Activated CD4-positive, alpha-beta memory T cell treated with anti-CD3 and anti-CD28 coated beads, Interleukin-2, amount 10 ng/mL, durations not matched to agents 7 days and 5 days (primary cell): ENCODE measurements around the gene SLC9A5. TPM values are rescaled to one million over a fixed set of nuclear protein-coding genes. Genes with fewer than 3 reads are reported as not detected.

Experiments used
- CTCF ChIA-PET: fragments of 350-600 bp; sonication (Branson Sonifier 250); formaldehyde crosslinking; loops from one replicate; lab custom pipeline; 2021; ENCODE audit warnings: antibody characterized with exemption, inconsistent platforms; lab: Charles Lee
- POLR2A ChIA-PET: fragments of 350-600 bp; sonication (Branson Sonifier 250); formaldehyde crosslinking; loops from one replicate; lab custom pipeline; 2021; ENCODE audit warnings: antibody characterized with exemption; lab: Charles Lee
- DNase-seq: peaks from one replicate; pipeline ENCODE4 v3.0.0-alpha.2; 2020
- H3K27ac Mint-ChIP-seq: one replicate; pipeline ENCODE4 v1.8.0; 2021; ENCODE audit warnings: mild to moderate bottlenecking, mixed read lengths
- H3K27me3 Mint-ChIP-seq: one replicate; pipeline ENCODE4 v1.8.0; 2021; ENCODE audit warnings: mixed read lengths
- H3K36me3 Mint-ChIP-seq: one replicate; pipeline ENCODE4 v1.8.0; 2021; ENCODE audit warnings: low read depth, mixed read lengths
- H3K4me1 Mint-ChIP-seq: one replicate; pipeline ENCODE4 v1.8.0; 2021; ENCODE audit warnings: mixed read lengths
- H3K4me3 Mint-ChIP-seq: one replicate; pipeline ENCODE4 v1.8.0; 2021; ENCODE audit warnings: mild to moderate bottlenecking, mixed read lengths
- H3K9me3 Mint-ChIP-seq: one replicate; pipeline ENCODE4 v1.8.0; 2021; ENCODE audit warnings: mixed read lengths
- total RNA-seq, 2 experiments: library from RNA; stranded (reverse); gene quantifications; one replicate each; pipeline ENCODE4 v1.2.3, GENCODE V29; 2021

Gene SLC9A5
- total RNA-seq, 2 experiments from 2014 or later, result 2.2 to 2.8 TPM

DNA sequence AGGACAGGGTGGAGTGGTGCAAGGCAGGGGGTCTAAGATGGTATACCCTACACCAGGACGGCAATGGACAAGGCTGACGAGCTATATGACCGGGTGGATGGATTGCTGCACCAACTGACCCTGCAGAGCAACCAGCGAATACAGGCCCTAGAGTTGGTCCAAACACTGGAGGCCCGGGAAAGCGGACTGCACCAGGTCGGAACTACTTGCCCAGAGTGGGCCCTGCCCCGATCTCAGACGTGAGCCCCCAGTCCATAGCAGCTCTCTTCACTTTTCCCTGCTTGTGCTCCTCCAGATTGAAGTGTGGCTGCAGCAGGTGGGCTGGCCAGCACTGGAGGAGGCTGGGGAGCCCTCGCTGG, 33.6 kb downstream of the SLC9A5 start:
- Mint-ChIP-seq H3K27ac (no peak overlapping the region), H3K9me3 (no peaks in the 10 kb centered on the region), H3K27me3 (no peaks in the 10 kb centered on the region), H3K4me3 (no peak overlapping the region), H3K36me3 (peaks cover 4% of the 10 kb centered on the region), H3K4me1 (peaks cover 12% of the 10 kb centered on the region)
- POLR2A ChIA-PET, result interaction anchor here (0.7 kb wide), 1 partner anchor 122 kb away, joined by 3 read pairs; no protein-coding TSS in a partner anchor
- no peak for DNase-seq
- CTCF ChIA-PET, result no interaction called here

- H3K27ac Mint-ChIP-seq, result no peak overlapping the region
- ChIA-PET CTCF (no interaction called here), POLR2A (no interaction called here)
- H3K36me3 Mint-ChIP-seq, result no peaks in the 10 kb centered on the region
- H3K9me3 Mint-ChIP-seq, result no peaks in the 10 kb centered on the region
- DNase-seq, result no peak
- H3K4me3 Mint-ChIP-seq, result no peak overlapping the region
- H3K27me3 Mint-ChIP-seq, result no peaks in the 10 kb centered on the region
- H3K4me1 Mint-ChIP-seq, result peaks cover 6% of the 10 kb centered on the region
Observed at GRCh38 chr16:67283039-67283825, 34.5 kb downstream of the SLC9A5 start.

GRCh38 chr16:67283826-67284555, 35.2 kb downstream of the SLC9A5 start:
- Mint-ChIP-seq H3K4me3 (no peak overlapping the region), H3K36me3 (no peaks in the 10 kb centered on the region), H3K9me3 (no peaks in the 10 kb centered on the region), H3K27ac (no peak overlapping the region), H3K27me3 (no peaks in the 10 kb centered on the region), H3K4me1 (peaks cover 4% of the 10 kb centered on the region)
- DNase-seq, result no peak
- ChIA-PET CTCF (interaction anchor here (0.6 to 1.0 kb wide), 2 partner anchors 144 to 293 kb away, joined by 3 to 4 read pairs; no protein-coding TSS in a partner anchor), POLR2A (no interaction called here)

DNA sequence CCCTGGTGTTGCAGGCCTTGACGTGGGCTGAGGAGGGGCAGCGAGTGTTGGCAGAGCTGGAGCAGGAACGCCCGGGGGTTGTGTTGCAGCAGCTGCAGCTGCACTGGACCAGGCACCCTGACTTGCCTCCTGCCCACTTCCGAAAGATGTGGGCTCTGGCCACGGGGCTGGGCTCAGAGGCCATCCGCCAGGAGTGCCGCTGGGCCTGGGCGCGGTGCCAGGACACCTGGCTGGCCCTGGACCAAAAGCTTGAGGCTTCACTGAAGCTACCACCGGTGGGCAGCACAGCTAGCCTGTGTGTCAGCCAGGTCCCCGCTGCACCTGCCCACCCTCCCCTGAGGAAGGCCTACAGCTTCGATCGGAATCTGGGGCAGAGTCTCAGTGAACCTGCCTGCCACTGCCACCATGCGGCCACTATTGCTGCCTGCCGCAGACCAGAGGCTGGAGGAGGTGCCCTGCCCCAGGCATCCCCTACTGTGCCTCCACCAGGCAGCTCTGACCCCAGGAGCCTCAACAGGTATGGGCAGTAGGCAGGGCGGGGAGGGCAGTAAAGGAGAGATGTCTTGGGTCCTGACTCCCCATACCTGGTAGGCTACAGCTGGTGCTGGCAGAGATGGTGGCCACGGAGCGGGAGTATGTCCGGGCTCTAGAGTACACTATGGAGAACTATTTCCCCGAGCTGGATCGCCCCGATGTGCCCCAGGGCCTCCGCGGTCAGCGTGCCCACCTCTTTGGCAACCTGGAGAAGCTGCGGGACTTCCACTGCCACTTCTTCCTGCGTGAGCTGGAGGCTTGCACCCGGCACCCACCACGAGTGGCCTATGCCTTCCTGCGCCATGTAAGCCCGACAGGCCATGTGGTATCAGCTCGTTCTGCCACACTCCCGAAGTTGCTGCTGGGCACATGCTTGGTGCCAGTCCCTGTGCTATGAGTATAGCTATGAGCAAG, 36.2 kb downstream of the SLC9A5 start:
- DNase-seq, result no peak
- ChIA-PET CTCF (interaction anchor here (0.8 to 1.0 kb wide), 2 partner anchors 38 to 143 kb away, joined by 3 read pairs; partner anchors contain the start of gene FHOD1), POLR2A (interaction anchor here (1.5 kb wide), 1 partner anchor 26 kb away, joined by 3 read pairs; no protein-coding TSS in a partner anchor)
- H3K36me3 Mint-ChIP-seq, result no peaks in the 10 kb centered on the region
- no peak overlapping the region for H3K4me3 Mint-ChIP-seq
- H3K9me3 Mint-ChIP-seq, result no peaks in the 10 kb centered on the region
- no peaks in the 10 kb centered on the region for H3K27me3 Mint-ChIP-seq
- H3K27ac Mint-ChIP-seq, result no peak overlapping the region
- H3K4me1 Mint-ChIP-seq, result peaks cover 9% of the 10 kb centered on the region

GRCh38 chr16:67286441-67287235, 37.9 kb downstream of the SLC9A5 start:
- CTCF ChIA-PET, result interaction anchor here (1.0 kb wide), 1 partner anchor 25 kb away, joined by 3 read pairs; no protein-coding TSS in a partner anchor
- no peaks in the 10 kb centered on the region for H3K9me3 Mint-ChIP-seq

DNA sequence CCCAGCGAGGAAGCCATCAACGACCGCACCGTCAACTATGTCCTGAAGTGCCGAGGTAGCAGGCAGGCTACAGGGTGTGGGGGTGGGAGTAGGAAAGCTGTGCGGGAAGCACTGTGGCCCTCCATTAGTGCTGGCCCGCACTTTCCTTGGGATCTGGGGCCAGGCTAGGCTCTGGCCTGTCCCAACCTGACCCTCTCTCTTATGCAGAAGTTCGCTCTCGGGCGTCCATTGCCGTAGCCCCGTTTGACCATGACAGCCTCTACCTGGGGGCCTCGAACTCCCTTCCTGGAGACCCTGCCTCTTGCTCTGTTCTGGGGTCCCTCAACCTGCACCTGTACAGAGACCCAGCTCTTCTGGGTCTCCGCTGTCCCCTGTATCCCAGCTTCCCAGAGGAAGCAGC, 39.2 kb downstream of the SLC9A5 start:
- peaks cover 16% of the 10 kb centered on the region for H3K4me1 Mint-ChIP-seq
- H3K36me3 Mint-ChIP-seq, result no peaks in the 10 kb centered on the region
- ChIA-PET POLR2A (interaction anchor here (1.8 kb wide), 1 partner anchor 9 kb away, joined by 9 read pairs; the partner anchor contains the start of gene PLEKHG4), CTCF (no interaction called here)
- DNase-seq, result no peak
- H3K9me3 Mint-ChIP-seq, result no peaks in the 10 kb centered on the region
- H3K27me3 Mint-ChIP-seq, result no peaks in the 10 kb centered on the region
- no peak overlapping the region for H3K4me3 Mint-ChIP-seq
- no peak overlapping the region for H3K27ac Mint-ChIP-seq

More at GRCh38 chr16:67286441-67287235, 37.9 kb downstream of the SLC9A5 start:
- no peaks in the 10 kb centered on the region for H3K36me3 Mint-ChIP-seq
- no peak for DNase-seq
- no peaks in the 10 kb centered on the region for H3K27me3 Mint-ChIP-seq
- no peak overlapping the region for H3K4me3 Mint-ChIP-seq
- peaks cover 16% of the 10 kb centered on the region for H3K4me1 Mint-ChIP-seq
- no peak overlapping the region for H3K27ac Mint-ChIP-seq
- POLR2A ChIA-PET, result interaction anchor here (1.3 to 1.5 kb wide), 3 partner anchors 8 to 25 kb away, joined by 3 to 6 read pairs (median 4); partner anchors contain the start of gene PLEKHG4

- Mint-ChIP-seq H3K27ac (no peak overlapping the region), H3K9me3 (no peaks in the 10 kb centered on the region), H3K4me3 (no peak overlapping the region), H3K27me3 (peaks cover 3% of the 10 kb centered on the region), H3K4me1 (peaks cover 16% of the 10 kb centered on the region), H3K36me3 (no peaks in the 10 kb centered on the region)
- POLR2A ChIA-PET, result no interaction called here
- CTCF ChIA-PET, result no interaction called here
- no peak for DNase-seq
Observed at GRCh38 chr16:67291461-67291860, 42.7 kb downstream of the SLC9A5 start.

DNA sequence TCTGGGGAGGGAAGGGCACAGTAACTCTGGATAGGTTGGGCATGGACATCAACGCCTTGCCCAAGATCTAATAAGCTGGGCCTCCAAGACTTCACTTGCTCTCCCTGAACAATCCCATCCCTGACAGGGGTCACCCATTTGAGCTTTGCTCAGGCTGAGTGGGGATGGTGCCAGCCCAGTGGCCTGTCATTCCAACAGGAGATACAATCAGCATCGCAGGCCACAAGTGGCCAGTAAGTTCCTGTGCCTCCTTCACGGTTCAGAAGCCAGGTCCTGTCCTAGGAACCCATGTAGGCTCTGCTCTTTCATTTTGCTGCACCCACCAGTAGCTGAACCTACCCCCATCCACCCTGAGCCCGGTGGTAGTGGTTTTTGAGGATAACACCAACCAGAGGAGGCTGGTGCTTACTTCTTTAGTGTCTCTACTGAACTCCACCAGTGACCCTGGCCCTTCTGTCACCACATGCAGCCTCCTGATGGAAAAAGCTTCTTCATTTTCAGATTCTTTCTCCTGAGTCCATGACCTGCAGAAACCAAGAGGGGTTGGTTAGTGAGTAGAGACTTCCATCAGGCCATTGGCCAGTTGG, 45.5 kb downstream of the SLC9A5 start:
- ChIA-PET POLR2A (no interaction called here), CTCF (no interaction called here)
- Mint-ChIP-seq H3K4me1 (peaks cover 14% of the 10 kb centered on the region), H3K27ac (no peak overlapping the region), H3K27me3 (peaks cover 8% of the 10 kb centered on the region), H3K36me3 (no peaks in the 10 kb centered on the region), H3K9me3 (no peaks in the 10 kb centered on the region), H3K4me3 (no peak overlapping the region)
- DNase-seq, result no peak

DNA sequence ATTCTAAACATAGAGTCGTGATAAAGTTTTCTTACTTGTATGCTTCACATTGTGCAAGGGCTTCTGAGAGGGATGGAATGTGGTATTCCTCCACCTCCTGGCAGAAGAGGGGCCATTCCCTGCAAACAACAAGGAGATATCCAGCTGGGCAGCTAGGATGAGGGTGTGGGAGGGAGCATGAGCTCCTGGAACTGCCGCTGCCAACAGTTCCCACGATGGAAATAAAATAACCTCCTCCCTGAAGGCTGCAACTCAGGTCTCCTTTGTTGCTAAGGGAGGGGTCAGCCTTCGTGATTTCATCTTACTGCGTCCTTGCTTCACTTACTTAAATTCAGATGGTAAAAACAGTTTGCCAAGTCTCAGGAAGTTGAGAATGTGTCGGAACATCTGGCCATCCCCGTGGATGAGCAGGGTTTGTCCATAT, 46.2 kb downstream of the SLC9A5 start:
- Mint-ChIP-seq H3K36me3 (no peaks in the 10 kb centered on the region), H3K9me3 (no peaks in the 10 kb centered on the region), H3K4me3 (no peak overlapping the region), H3K4me1 (peaks cover 8% of the 10 kb centered on the region), H3K27ac (no peak overlapping the region), H3K27me3 (peaks cover 8% of the 10 kb centered on the region)
- ChIA-PET POLR2A (no interaction called here), CTCF (no interaction called here)
- DNase-seq, result no peak

GRCh38 chr16:67296420-67296819, 47.6 kb downstream of the SLC9A5 start:
- Mint-ChIP-seq H3K27ac (no peak overlapping the region), H3K9me3 (no peaks in the 10 kb centered on the region), H3K4me3 (no peak overlapping the region), H3K36me3 (no peaks in the 10 kb centered on the region), H3K4me1 (no peaks in the 10 kb centered on the region), H3K27me3 (peaks cover 8% of the 10 kb centered on the region)
- no peak for DNase-seq
- ChIA-PET CTCF (no interaction called here), POLR2A (no interaction called here)

- POLR2A ChIA-PET, result no interaction called here
- Mint-ChIP-seq H3K27ac (no peak overlapping the region), H3K36me3 (no peaks in the 10 kb centered on the region), H3K9me3 (no peaks in the 10 kb centered on the region), H3K4me3 (no peak overlapping the region), H3K27me3 (peaks cover 8% of the 10 kb centered on the region), H3K4me1 (no peaks in the 10 kb centered on the region)
- no peak for DNase-seq
- CTCF ChIA-PET, result interaction anchor here (0.7 kb wide), 1 partner anchor 47 kb away, joined by 4 read pairs; no protein-coding TSS in a partner anchor
Observed at GRCh38 chr16:67298277-67298676, 49.5 kb downstream of the SLC9A5 start.
